GM12878 (cell line): ENCODE data around the gene OCLN. TPM values are rescaled to one million over a fixed set of nuclear protein-coding genes. Genes with fewer than 3 reads are reported as not detected.

Source experiments
- ATAC-seq: fragments of 200-7000 bp; cut with Tn5 transposase; 3 replicates; pipeline ENCODE4 v1.9.1; 2020; ENCODE audit warnings: mild to moderate bottlenecking, moderate library complexity
- BruUV-seq: library from RNA; stranded (reverse); fragments of 400-500 nt; replicated peaks from 2 replicates; lab custom pipeline; 2021; lab: Mats Ljungman, UMichigan
- CTCF ChIA-PET: fragments of 300-600 bp; sonication (Branson Sonifier 250); formaldehyde crosslinking; extraction: SDS; loops from one replicate; lab custom pipeline; 2021; ENCODE audit warnings: inconsistent platforms; lab: Yijun Ruan, JAX
- POLR2A ChIA-PET: fragments of 350-600 bp; formaldehyde crosslinking; extraction: SDS; loops from one replicate; lab custom pipeline; 2021; ENCODE audit warnings: inconsistent platforms; lab: Charles Lee
- RAD21 ChIA-PET: fragments of 300-600 bp; sonication (Branson Sonifier 250); formaldehyde crosslinking; loops from one replicate; lab custom pipeline; 2023; ENCODE audit warnings: antibody characterized with exemption; ENCODE audit not compliant: unreplicated experiment; lab: Charles Lee
- SMC1A ChIA-PET: fragments of 300-600 bp; sonication (Branson Sonifier 250); formaldehyde crosslinking; loops from one replicate; lab custom pipeline; 2023; ENCODE audit not compliant: unreplicated experiment, uncharacterized antibody; lab: Charles Lee
- DNase-seq: peaks from one replicate; pipeline ENCODE4 v3.0.0-alpha.2; 2011; ENCODE audit warnings: low read depth, low spot score
- FAIRE-seq: peaks from 3 replicates; lab custom pipeline; 2011; peaks lifted over from hg19 to GRCh38; lab: Jason Lieb, UNC
- H2AFZ ChIP-seq: 2 replicates; pipeline ENCODE4 v1.6.0; 2011; ENCODE audit warnings: low read depth, low read length, control low read depth; ENCODE audit not compliant: control insufficient read depth
- H3K27ac ChIP-seq: 2 replicates; pipeline ENCODE4 v1.5.1; 2011; ENCODE audit warnings: control low read depth; ENCODE audit not compliant: control insufficient read depth, insufficient read depth
- H3K27me3 ChIP-seq, 2 experiments: replicated peaks in 1 of 2; 2 replicates each; pipeline versions ENCODE4 v1.6.0 to v1.6.1; 2011; ENCODE audit warnings: low read length in 1 of 2; ENCODE audit not compliant: control insufficient read depth in 2 of 2, insufficient read depth in 2 of 2
- H3K36me3 ChIP-seq, 2 experiments: 2 replicates each; pipeline ENCODE4 v1.5.1; 2011; ENCODE audit warnings: low read length in 1 of 2; ENCODE audit not compliant: control insufficient read depth in 2 of 2, insufficient read depth in 2 of 2
- H3K4me1 ChIP-seq: 2 replicates; pipeline ENCODE4 v1.6.1; 2011; ENCODE audit warnings: mild to moderate bottlenecking, low read length, moderate library complexity, mixed read lengths; ENCODE audit not compliant: control insufficient read depth, insufficient read depth
- H3K4me2 ChIP-seq: 2 replicates; pipeline ENCODE4 v1.6.0; 2011; ENCODE audit warnings: control low read depth; ENCODE audit not compliant: control insufficient read depth, insufficient read depth
- H3K4me3 ChIP-seq: fragments of 200-600 bp; sonication (generic); 2 replicates; pipeline ENCODE4 v1.5.1; 2016
- H3K79me2 ChIP-seq: 2 replicates; pipeline ENCODE4 v1.6.0; 2011; ENCODE audit warnings: low read length; ENCODE audit not compliant: control insufficient read depth, insufficient read depth
- H3K9ac ChIP-seq: 2 replicates; pipeline ENCODE4 v1.8.0; 2011; ENCODE audit warnings: low read length, control low read depth, mixed read lengths; ENCODE audit not compliant: control insufficient read depth, insufficient read depth
- H3K9me3 ChIP-seq: replicated peaks from 3 replicates; pipeline ENCODE4 v1.5.1; 2011; ENCODE audit warnings: mild to moderate bottlenecking, low read length; ENCODE audit not compliant: control insufficient read depth, insufficient read depth
- H4K20me1 ChIP-seq: 2 replicates; pipeline ENCODE4 v1.6.0; 2011; ENCODE audit not compliant: control insufficient read depth, insufficient read depth
- BHLHE40 ChIP-seq, 2 experiments: fragments of 450-650 bp in 1 of 2; IDR thresholded peaks; 2 replicates each; pipeline ENCODE4 v1.6.1; 2011 to 2017; ENCODE audit warnings: low read depth in 2 of 2, borderline replicate concordance in 1 of 2, improper control_type of control experiment in 1 of 2, low read length in 1 of 2, mild to moderate bottlenecking in 1 of 2
- CBFB ChIP-seq: IDR thresholded peaks from 2 replicates; pipeline ENCODE4 v1.6.1; 2016; ENCODE audit warnings: antibody characterized with exemption, low read depth
- FOS ChIP-seq: IDR thresholded peaks from 3 replicates; pipeline ENCODE4 v1.6.1; 2011; ENCODE audit warnings: borderline replicate concordance; ENCODE audit not compliant: insufficient read length; ENCODE audit errors: extremely low read depth
- FOXK2 ChIP-seq: fragments of 450-650 bp; IDR thresholded peaks from 2 replicates; pipeline ENCODE4 v1.6.1; 2017; ENCODE audit warnings: mild to moderate bottlenecking, moderate library complexity
- IRF3 ChIP-seq: fragments of 450-650 bp; IDR thresholded peaks from 2 replicates; pipeline ENCODE4 v1.6.1; 2014; ENCODE audit warnings: mild to moderate bottlenecking
- JUND ChIP-seq: IDR thresholded peaks from 2 replicates; pipeline ENCODE4 v1.6.1; 2012; ENCODE audit warnings: low read depth, mild to moderate bottlenecking, low read length, improper control_type of control experiment, moderate library complexity
- PAX5 ChIP-seq: IDR thresholded peaks from 2 replicates; pipeline ENCODE4 v1.6.1; 2011; ENCODE audit warnings: low read depth, low read length, borderline replicate concordance
- POLR2AphosphoS5 ChIP-seq: IDR thresholded peaks from 2 replicates; pipeline ENCODE4 v1.6.1; 2011; ENCODE audit warnings: mild to moderate bottlenecking, low read length, inconsistent platforms
- RUNX3 ChIP-seq: IDR thresholded peaks from 2 replicates; pipeline ENCODE4 v1.6.1; 2012; ENCODE audit warnings: low read length, inconsistent platforms
- TAF1 ChIP-seq: IDR thresholded peaks from 2 replicates; pipeline ENCODE4 v1.6.1; 2011; ENCODE audit warnings: mild to moderate bottlenecking, low read depth, low read length, borderline replicate concordance
- TCF7 ChIP-seq: IDR thresholded peaks from 2 replicates; pipeline ENCODE4 v1.6.1; 2014; ENCODE audit warnings: antibody characterized with exemption, borderline replicate concordance
- ZBTB40 ChIP-seq: fragments of 450-650 bp; IDR thresholded peaks from 2 replicates; pipeline ENCODE4 v1.6.1; 2016; ENCODE audit warnings: mild to moderate bottlenecking, moderate library complexity, borderline replicate concordance
- ZNF384 ChIP-seq: IDR thresholded peaks from 2 replicates; pipeline ENCODE4 v1.6.1; 2012; ENCODE audit warnings: low read depth, mild to moderate bottlenecking, low read length, improper control_type of control experiment, borderline replicate concordance
- ZZZ3 ChIP-seq: IDR thresholded peaks from 2 replicates; pipeline ENCODE4 v1.6.1; 2011; ENCODE audit warnings: low read depth; ENCODE audit not compliant: control insufficient read depth, insufficient read length
- WGBS: methylation state at CpG from one replicate; pipeline ENCODE4 v1.1.6; 2016; ENCODE audit warnings: low lambda C conversion rate; ENCODE audit not compliant: insufficient replicate concordance, insufficient coverage; ENCODE audit errors: missing lambda C conversion rate; 5-methylcytosine and 5-hydroxymethylcytosine counted together
- in situ Hi-C: fragments of 300-500 bp; cut with MboI; formaldehyde crosslinking; loops from 9 replicates; pipeline ENCODE4 v1.14.3; 2018; ENCODE audit warnings: mixed read lengths
- intact Hi-C: fragments of 100-400 bp; cut with micrococcal nuclease; formaldehyde crosslinking; loops from one replicate; pipeline ENCODE4 v1.14.2; 2022; ENCODE audit not compliant: unreplicated experiment
- polyA plus RNA-seq, 11 experiments: library from polyadenylated mRNA; depleted of rRNA in 4 of 11; unstranded in 6 of 11; stranded (reverse) in 5 of 11; fragments of >200 nt; fragmentation: Nextera tagmentation in 4 of 11; fragmentation: Illumina TruSeq in 1 of 11; extraction: Ambion mirVana in 4 of 11; extraction: Trizol in 1 of 11; gene quantifications; 1 replicate in 1 of 11; 2 replicates in 10 of 11; pipeline versions ENCODE4 v1.2.1 to v1.2.3, GENCODE V29; 2011 to 2016; ENCODE audit warnings: inconsistent platforms in 2 of 11, missing spikeins in 2 of 11, low read depth in 1 of 11
- total RNA-seq, 4 experiments: library from RNA; depleted of rRNA in 3 of 4; stranded (reverse); fragments of >200 nt in 3 of 4; fragmentation: Illumina TruSeq in 1 of 4; extraction: Trizol in 1 of 4; gene quantifications; 2 replicates each; pipeline versions ENCODE4 v1.2.1 to v1.2.3, GENCODE V29; 2013 to 2021

Gene OCLN
- total and polyA plus RNA-seq, 10 of the 15 experiments (the other 5 are each of a cell fraction or from before 2014, with no cell fraction given): 2.0 to 26.5 (median 17.0) TPM

- intact Hi-C loops: no loop called here
- no peak for ATAC-seq
- CTCF ChIA-PET: no interaction called here
Measured at GRCh38 chr5:69510694-69511093, 18.1 kb downstream of the OCLN start.

GRCh38 chr5:69512740-69513260 is 20.2 kb downstream of the OCLN start:
- Histone ChIP-seq H4K20me1 (no peaks in the 10 kb centered on the region), H3K9me3 (no peaks in the 10 kb centered on the region), H3K27me3 (no peaks in the 10 kb centered on the region), H3K4me1 (no peaks in the 10 kb centered on the region), H3K36me3 (peaks cover 2 to 8% of the 10 kb centered on the region in 2 experiments; a peak in 3 of 4 replicates), H3K79me2 (no peaks in the 10 kb centered on the region; the same call in 1 of the 2 replicates), H3K9ac (no peak overlapping the region), H3K4me2 (no peak overlapping the region), H3K27ac (no peak overlapping the region), H2AFZ (no peak overlapping the region), H3K4me3 (no peak overlapping the region)
- POLR2A ChIA-PET: no interaction called here
- DNase-seq: no peak
- in situ Hi-C loops (loop anchor here (25.0 kb wide), 1 partner anchor 1575 kb away; no protein-coding TSS in a partner anchor), intact Hi-C loops (no loop called here)
- WGBS: 93% methylated on average over 2 of the region's 2 CpGs
- FAIRE-seq: no peak
- CTCF ChIA-PET: no interaction called here
- RAD21 ChIA-PET: no interaction called here
- SMC1A ChIA-PET: no interaction called here
- no TSS peak for BruUV-seq
- ATAC-seq: no peak
- no peak for TF ChIP-seq ZZZ3
- TF ChIP-seq ZBTB40: no peak
- TF ChIP-seq ZNF384: no peak
- no peak for TF ChIP-seq BHLHE40 (IDR thresholded peaks at IDR 0.05; ENCODE audit: borderline replicate concordance in 1 of 2, low read depth in 2 of 2, low read length in 1 of 2)
- TF ChIP-seq PAX5: no peak
- TF ChIP-seq TCF7: no peak
- no peak for TF ChIP-seq IRF3
- TF ChIP-seq FOS: no peak
- TF ChIP-seq JUND: no peak
- TF ChIP-seq RUNX3: no peak

More at GRCh38 chr5:69510694-69511093, 18.1 kb downstream of the OCLN start:
- H4K20me1 ChIP-seq: no peaks in the 10 kb centered on the region
- FAIRE-seq: no peak
- H3K27ac ChIP-seq: no peak overlapping the region
- in situ Hi-C loops: loop anchor here (25.0 kb wide), 1 partner anchor 1577 kb away; no protein-coding TSS in a partner anchor
- H2AFZ ChIP-seq: no peak overlapping the region
- no peak overlapping the region for H3K4me2 ChIP-seq
- H3K36me3 ChIP-seq: peaks cover 2 to 12% of the 10 kb centered on the region in 2 experiments; a peak in 3 of 4 replicates
- ChIA-PET SMC1A (interaction anchor here (2.3 kb wide), 1 partner anchor 11 kb away, joined by 5 read pairs; no protein-coding TSS in a partner anchor), RAD21 (interaction anchor here (0.8 kb wide), 1 partner anchor 11 kb away, joined by 3 read pairs; no protein-coding TSS in a partner anchor), POLR2A (no interaction called here)
- TF ChIP-seq TAF1 (no peak), POLR2AphosphoS5 (no peak), CBFB (no peak), FOXK2 (no peak)
- H3K27me3 ChIP-seq: no peaks in the 10 kb centered on the region
- 80% methylated on average over 2 of the region's 2 CpGs for WGBS
- DNase-seq: no peak
- H3K9ac ChIP-seq: no peak overlapping the region
- no TSS peak for BruUV-seq
- H3K79me2 ChIP-seq: no peaks in the 10 kb centered on the region; the same call in 1 of the 2 replicates
- H3K9me3 ChIP-seq: no peaks in the 10 kb centered on the region
- H3K4me1 ChIP-seq: no peaks in the 10 kb centered on the region
- no peak overlapping the region for H3K4me3 ChIP-seq
